ENCODE measurements around the gene OR4D2.
"Not testable (repeated sequence)": the region's sequence is repeated elsewhere in the genome, so short reads cannot be mapped to it uniquely, and the experiment has no call there.

The OR4D2 gene

GRCh38 chr17:58166682-58167081 is at the start of gene OR4D2:
Gene OR4D2 (plus strand): TSS chr17:58166982. CDS start chr17:58169656, 2,674 bp downstream.
- FAIRE-seq (no peak), DNase-seq (ENCODE audit: extremely low spot score, insufficient read length, low read depth) (no peak)

GRCh38 chr17:58117382-58117781 is 49.4 kb upstream of the OR4D2 start:
- DNase-seq (ENCODE audit: extremely low spot score, insufficient read length, low read depth) (no peak), FAIRE-seq (no peak)

GRCh38 chr17:58119491-58119890 is 47.3 kb upstream of the OR4D2 start:
- FAIRE-seq = no peak
- DNase-seq (ENCODE audit: extremely low spot score, insufficient read length, low read depth) = no peak

- peak; percentile 11 for DNase-seq (ENCODE audit: extremely low spot score, insufficient read length, low read depth)
- FAIRE-seq = peak; percentile 12
Measured at GRCh38 chr17:58120195-58120822, 46.5 kb upstream of the OR4D2 start.

- no peak for FAIRE-seq
- no peak for DNase-seq (ENCODE audit: extremely low spot score, insufficient read length, low read depth)
Measured at GRCh38 chr17:58121925-58122324, 44.9 kb upstream of the OR4D2 start.

GRCh38 chr17:58127846-58128245 is 38.9 kb upstream of the OR4D2 start:
- no peak for DNase-seq (ENCODE audit: extremely low spot score, insufficient read length, low read depth)
- no peak for FAIRE-seq

- not testable (repeated sequence) for DNase-seq (ENCODE audit: extremely low spot score, insufficient read length, low read depth); FAIRE-seq
Measured at GRCh38 chr17:58132697-58133096, 34.1 kb upstream of the OR4D2 start.

- FAIRE-seq = peak; percentile 26
- no peak for DNase-seq (ENCODE audit: extremely low spot score, insufficient read length, low read depth)
Measured at GRCh38 chr17:58136669-58137279, 30.0 kb upstream of the OR4D2 start.

GRCh38 chr17:58141505-58141904 is 25.3 kb upstream of the OR4D2 start:
- no peak for FAIRE-seq
- DNase-seq (ENCODE audit: extremely low spot score, insufficient read length, low read depth) = no peak

- not testable (repeated sequence) for DNase-seq (ENCODE audit: extremely low spot score, insufficient read length, low read depth); FAIRE-seq
Measured at GRCh38 chr17:58143335-58143734, 23.4 kb upstream of the OR4D2 start.

GRCh38 chr17:58144801-58145200 is 22.0 kb upstream of the OR4D2 start:
- no peak for FAIRE-seq
- DNase-seq (ENCODE audit: extremely low spot score, insufficient read length, low read depth) = no peak

GRCh38 chr17:58147930-58148434 is 18.8 kb upstream of the OR4D2 start, which contains the start of gene OR4D1:
Gene OR4D1 (plus strand): TSS chr17:58148384. CDS start chr17:58155154, 6,770 bp downstream.
- FAIRE-seq (no peak), DNase-seq (ENCODE audit: extremely low spot score, insufficient read length, low read depth) (no peak)

- FAIRE-seq (no peak), DNase-seq (ENCODE audit: extremely low spot score, insufficient read length, low read depth) (no peak)
Measured at GRCh38 chr17:58148609-58149008, 18.2 kb upstream of the OR4D2 start.

- no peak for FAIRE-seq
- no peak for DNase-seq (ENCODE audit: extremely low spot score, insufficient read length, low read depth)
Measured at GRCh38 chr17:58150394-58150793, 16.4 kb upstream of the OR4D2 start.

- DNase-seq (ENCODE audit: extremely low spot score, insufficient read length, low read depth) (no peak), FAIRE-seq (no peak)
Measured at GRCh38 chr17:58153046-58153445, 13.7 kb upstream of the OR4D2 start.

- FAIRE-seq = no peak
Measured at GRCh38 chr17:58153671-58154070, 13.1 kb upstream of the OR4D2 start.

GRCh38 chr17:58156839-58157803 is 9.7 kb upstream of the OR4D2 start:
- no peak for FAIRE-seq

More at GRCh38 chr17:58153671-58154070, 13.1 kb upstream of the OR4D2 start:
- no peak for DNase-seq (ENCODE audit: extremely low spot score, insufficient read length, low read depth)

GRCh38 chr17:58158181-58158580 is 8.6 kb upstream of the OR4D2 start:
- no peak for FAIRE-seq

More at GRCh38 chr17:58156839-58157803, 9.7 kb upstream of the OR4D2 start:
- no peak for DNase-seq (ENCODE audit: extremely low spot score, insufficient read length, low read depth)

GRCh38 chr17:58161566-58161965 is 5.2 kb upstream of the OR4D2 start:
- DNase-seq (ENCODE audit: extremely low spot score, insufficient read length, low read depth) (no peak), FAIRE-seq (no peak)

More at GRCh38 chr17:58158181-58158580, 8.6 kb upstream of the OR4D2 start:
- DNase-seq (ENCODE audit: extremely low spot score, insufficient read length, low read depth) = no peak

- FAIRE-seq (no peak), DNase-seq (ENCODE audit: extremely low spot score, insufficient read length, low read depth) (no peak)
Measured at GRCh38 chr17:58165981-58166380, 801 bp upstream of the OR4D2 start.
